Fibroblast of the aortic adventitia (primary cell): ENCODE results near the gene TAMALIN. TPM values are rescaled to one million over a fixed set of nuclear protein-coding genes. Genes with fewer than 3 reads are reported as not detected.

Experiments used
- DNase-seq: peaks from one replicate; pipeline ENCODE4 v3.0.0-alpha.2; 2010; ENCODE audit warnings: low read depth
- H3K4me3 ChIP-seq: 2 replicates; pipeline ENCODE4 v1.5.1; 2011; ENCODE audit warnings: low read depth, mild to moderate bottlenecking, control low read depth, low read length, moderate library complexity
- CTCF ChIP-seq: IDR thresholded peaks from 2 replicates; pipeline ENCODE4 v1.5.1; 2011; ENCODE audit warnings: mild to moderate bottlenecking, low read length, control low read depth, inconsistent platforms; ENCODE audit not compliant: insufficient read depth
- total RNA-seq: library from RNA; depleted of rRNA; stranded (reverse); fragments of >200 nt; gene quantifications from 2 replicates; pipeline ENCODE4 v1.2.3, GENCODE V29; 2012; ENCODE audit warnings: low replicate concordance

The TAMALIN gene
- total RNA-seq: 7.3 TPM in 2 replicates

DNA sequence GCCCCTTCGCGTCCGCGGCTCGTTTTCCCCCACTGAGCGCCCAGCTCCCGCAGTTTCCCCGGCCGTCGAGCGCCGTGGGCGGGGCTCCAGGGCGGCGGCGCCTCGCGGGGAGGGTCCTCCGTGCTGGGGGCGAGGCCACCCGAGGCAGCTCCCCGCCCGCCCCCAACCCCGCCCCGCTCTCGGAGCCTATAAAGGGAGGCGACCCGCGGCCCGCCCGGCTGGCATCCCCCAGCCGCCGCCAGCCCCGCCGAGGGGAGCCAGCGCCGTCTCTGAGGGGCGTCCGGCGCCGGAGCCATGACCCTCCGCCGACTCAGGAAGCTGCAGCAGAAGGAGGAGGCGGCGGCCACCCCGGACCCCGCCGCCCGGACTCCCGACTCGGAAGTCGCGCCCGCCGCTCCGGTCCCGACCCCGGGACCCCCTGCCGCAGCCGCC, at the start of gene TAMALIN:
Gene TAMALIN, plus strand, starts transcription at position 221 of the 432 bp plus-strand sequence. Its CDS starts 74 bp downstream, at position 295.
- no peak for TF ChIP-seq CTCF
- DNase-seq: peak; percentile 65
- peak within 1 kb of the TSS; percentile 88 for H3K4me3 ChIP-seq

DNA sequence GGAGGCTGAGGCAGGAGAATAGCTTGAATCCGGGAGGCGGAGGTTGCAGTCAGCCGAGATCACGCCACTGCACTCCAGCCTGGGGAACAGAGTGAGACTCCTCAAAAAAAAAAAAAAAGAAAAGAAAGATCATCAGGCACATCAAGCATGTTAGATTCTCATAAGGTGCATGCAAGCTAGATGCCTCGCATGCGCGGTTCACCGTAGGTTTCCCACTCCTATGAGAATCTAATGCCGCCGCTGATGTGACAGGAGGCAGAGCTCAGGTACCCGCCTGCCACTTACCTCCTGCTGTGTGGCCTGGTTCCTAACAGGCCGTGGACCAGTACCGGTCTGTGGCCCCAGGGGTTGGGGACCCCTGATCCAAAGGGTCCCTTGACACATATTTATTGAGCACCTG, 48.2 kb upstream of the TAMALIN start:
- TF ChIP-seq CTCF: no peak
- H3K4me3 ChIP-seq: no peak overlapping the region
- DNase-seq: no peak

- no peak overlapping the region for H3K4me3 ChIP-seq
- no peak for TF ChIP-seq CTCF
- DNase-seq: peak; percentile 66
Observed at GRCh38 chr12:51959211-51959610, 47.5 kb upstream of the TAMALIN start.

GRCh38 chr12:51959921-51960320, 46.8 kb upstream of the TAMALIN start:
- no peak for DNase-seq
- no peak for TF ChIP-seq CTCF
- H3K4me3 ChIP-seq: no peak overlapping the region

- no peak overlapping the region for H3K4me3 ChIP-seq
- DNase-seq: no peak
- no peak for TF ChIP-seq CTCF
Observed at GRCh38 chr12:51960488-51960887, 46.3 kb upstream of the TAMALIN start.

- no peak for TF ChIP-seq CTCF
- H3K4me3 ChIP-seq: no peak overlapping the region
- DNase-seq: no peak
Observed at GRCh38 chr12:51960890-51961289, 45.9 kb upstream of the TAMALIN start.

DNA sequence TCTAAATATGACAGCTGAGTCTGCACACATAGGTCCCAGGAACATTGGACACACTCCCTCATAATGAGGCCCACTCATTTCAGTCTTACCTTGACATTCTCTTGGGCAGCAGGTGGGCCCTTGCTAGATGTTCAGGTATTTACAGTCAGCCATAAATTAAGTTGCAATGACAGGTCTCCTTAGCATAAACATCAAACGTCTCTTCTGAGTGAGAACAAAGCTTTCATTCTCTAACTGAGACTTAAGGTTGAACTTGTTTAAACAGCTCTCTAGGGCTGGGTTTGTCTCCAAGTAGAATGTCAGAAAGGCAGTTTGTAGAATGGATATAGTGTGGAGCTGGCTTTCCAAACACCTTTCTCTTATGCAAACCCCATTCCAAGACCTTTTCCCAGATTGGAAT, 44.9 kb upstream of the TAMALIN start:
- H3K4me3 ChIP-seq: no peak overlapping the region
- no peak for DNase-seq
- no peak for TF ChIP-seq CTCF
